ENCODE measurements around the gene SRSF1.

DNA sequence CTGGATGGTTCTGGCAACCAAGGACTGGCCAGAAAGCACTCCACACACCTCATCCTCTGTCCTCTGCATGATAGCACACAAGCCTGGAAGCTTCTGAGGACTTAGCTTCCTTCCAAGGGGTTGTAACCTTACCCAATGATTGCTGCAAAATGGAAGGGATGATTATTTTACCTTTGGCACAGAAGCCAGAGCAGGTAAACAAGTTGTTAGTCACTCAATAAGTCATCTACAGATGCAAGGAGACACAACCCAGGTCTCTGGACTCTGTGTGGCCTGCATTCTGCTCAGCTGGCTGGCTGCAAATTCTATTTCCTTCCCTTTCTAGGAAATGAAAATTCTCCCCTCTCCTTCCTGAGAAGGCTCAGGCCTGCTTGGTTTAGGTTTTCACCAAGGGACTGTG lies 49.4 kb upstream of the SRSF1 start:
- TF ChIP-seq, protein P1, sequence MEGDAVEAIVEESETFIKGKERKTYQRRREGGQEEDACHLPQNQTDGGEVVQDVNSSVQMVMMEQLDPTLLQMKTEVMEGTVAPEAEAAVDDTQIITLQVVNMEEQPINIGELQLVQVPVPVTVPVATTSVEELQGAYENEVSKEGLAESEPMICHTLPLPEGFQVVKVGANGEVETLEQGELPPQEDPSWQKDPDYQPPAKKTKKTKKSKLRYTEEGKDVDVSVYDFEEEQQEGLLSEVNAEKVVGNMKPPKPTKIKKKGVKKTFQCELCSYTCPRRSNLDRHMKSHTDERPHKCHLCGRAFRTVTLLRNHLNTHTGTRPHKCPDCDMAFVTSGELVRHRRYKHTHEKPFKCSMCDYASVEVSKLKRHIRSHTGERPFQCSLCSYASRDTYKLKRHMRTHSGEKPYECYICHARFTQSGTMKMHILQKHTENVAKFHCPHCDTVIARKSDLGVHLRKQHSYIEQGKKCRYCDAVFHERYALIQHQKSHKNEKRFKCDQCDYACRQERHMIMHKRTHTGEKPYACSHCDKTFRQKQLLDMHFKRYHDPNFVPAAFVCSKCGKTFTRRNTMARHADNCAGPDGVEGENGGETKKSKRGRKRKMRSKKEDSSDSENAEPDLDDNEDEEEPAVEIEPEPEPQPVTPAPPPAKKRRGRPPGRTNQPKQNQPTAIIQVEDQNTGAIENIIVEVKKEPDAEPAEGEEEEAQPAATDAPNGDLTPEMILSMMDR (IDR thresholded peaks at IDR 0.05; ENCODE audit: low read depth, low read length), result no peak
- TF ChIP-seq POLR2A (IDR thresholded peaks at IDR 0.05; ENCODE audit: extremely low read depth, insufficient read length), result no peak
